Measurements from ENCODE around the gene REXO1. TPM values are rescaled to one million over a fixed set of nuclear protein-coding genes. Genes with fewer than 3 reads are reported as not detected.

REXO1 gene
- total RNA-seq, 1 experiment from 2014 or later = 52.2 TPM

- no peak for TF ChIP-seq CTCF (IDR thresholded peaks at IDR 0.05 in 2 of 3, conservative IDR thresholded peaks at IDR 0.05 in 1 of 3; ENCODE audit: borderline replicate concordance in 1 of 3, insufficient read depth in 1 of 3, low read depth in 2 of 3, low read length in 2 of 3)
- peak; percentile 10 for TF ChIP-seq POLR2A (IDR thresholded peaks at IDR 0.05; ENCODE audit: borderline replicate concordance, extremely low read depth, insufficient read depth, insufficient read length)
- no peak for TF ChIP-seq ZBTB33 (IDR thresholded peaks at IDR 0.05; ENCODE audit: extremely low read depth, insufficient replicate concordance, low read length)
- TF ChIP-seq REST (IDR thresholded peaks at IDR 0.05; ENCODE audit: low read depth) = no peak
- no peak for TF ChIP-seq RAD21 (IDR thresholded peaks at IDR 0.05; ENCODE audit: low read depth)
- TF ChIP-seq EZH2phosphoT487 (IDR thresholded peaks at IDR 0.05; ENCODE audit: borderline replicate concordance) = no peak
- peak; percentile 29 for TF ChIP-seq YY1 (IDR thresholded peaks at IDR 0.05; ENCODE audit: extremely low read depth, insufficient replicate concordance, low read depth, low read length)
- TF ChIP-seq TCF7L2 (IDR thresholded peaks at IDR 0.05; ENCODE audit: borderline replicate concordance, extremely low read depth, insufficient read depth, insufficient read length) = no peak
- TF ChIP-seq FOSL1 (IDR thresholded peaks at IDR 0.05; ENCODE audit: low read depth) = peak; percentile 98
Observed at GRCh38 chr19:1811472-1811894, 36.8 kb downstream of the REXO1 start (continued).
